ENCODE data around the gene RAB10.

DNA sequence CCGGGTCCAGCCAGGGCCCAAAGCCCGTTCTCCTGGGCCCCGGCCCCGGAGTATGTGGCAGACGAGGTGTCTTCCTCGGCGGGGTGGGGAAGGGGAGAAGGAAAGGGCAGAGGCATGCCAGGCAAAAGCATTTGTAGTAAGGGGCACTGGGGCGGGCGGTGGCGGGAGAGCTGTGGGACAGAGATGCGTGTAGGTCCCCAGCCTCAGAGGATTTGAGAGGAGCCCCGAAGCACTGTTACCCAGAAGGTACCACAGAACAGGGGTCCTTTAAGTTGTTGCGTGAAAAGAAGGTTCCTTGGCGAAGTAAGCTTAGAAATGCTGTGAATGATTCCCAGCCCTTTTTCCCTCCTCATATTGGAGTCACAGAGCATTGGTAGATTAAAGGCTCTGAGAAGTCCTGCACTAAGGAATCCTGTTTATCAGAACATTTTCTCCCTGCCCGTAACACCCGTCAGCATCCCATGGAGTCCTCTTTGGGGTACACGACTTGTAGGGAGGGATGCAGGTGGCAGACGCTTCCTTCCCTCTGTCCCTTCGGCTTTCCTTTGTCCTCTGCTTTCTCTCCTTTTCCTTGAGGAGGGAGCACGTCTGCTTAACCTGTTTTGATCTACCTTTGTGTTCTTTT lies 151.5 kb downstream of the RAB10 start:
- TF ChIP-seq, protein P1, sequence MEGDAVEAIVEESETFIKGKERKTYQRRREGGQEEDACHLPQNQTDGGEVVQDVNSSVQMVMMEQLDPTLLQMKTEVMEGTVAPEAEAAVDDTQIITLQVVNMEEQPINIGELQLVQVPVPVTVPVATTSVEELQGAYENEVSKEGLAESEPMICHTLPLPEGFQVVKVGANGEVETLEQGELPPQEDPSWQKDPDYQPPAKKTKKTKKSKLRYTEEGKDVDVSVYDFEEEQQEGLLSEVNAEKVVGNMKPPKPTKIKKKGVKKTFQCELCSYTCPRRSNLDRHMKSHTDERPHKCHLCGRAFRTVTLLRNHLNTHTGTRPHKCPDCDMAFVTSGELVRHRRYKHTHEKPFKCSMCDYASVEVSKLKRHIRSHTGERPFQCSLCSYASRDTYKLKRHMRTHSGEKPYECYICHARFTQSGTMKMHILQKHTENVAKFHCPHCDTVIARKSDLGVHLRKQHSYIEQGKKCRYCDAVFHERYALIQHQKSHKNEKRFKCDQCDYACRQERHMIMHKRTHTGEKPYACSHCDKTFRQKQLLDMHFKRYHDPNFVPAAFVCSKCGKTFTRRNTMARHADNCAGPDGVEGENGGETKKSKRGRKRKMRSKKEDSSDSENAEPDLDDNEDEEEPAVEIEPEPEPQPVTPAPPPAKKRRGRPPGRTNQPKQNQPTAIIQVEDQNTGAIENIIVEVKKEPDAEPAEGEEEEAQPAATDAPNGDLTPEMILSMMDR (IDR thresholded peaks at IDR 0.05; ENCODE audit: poor library complexity, severe bottlenecking): no peak
- TF ChIP-seq EP300 (conservative IDR thresholded peaks at IDR 0.05; ENCODE audit: poor library complexity, severe bottlenecking) (no peak), EZH2 (IDR thresholded peaks at IDR 0.05; ENCODE audit: borderline replicate concordance, insufficient read depth, low read length, poor library complexity, severe bottlenecking) (no peak), POLR2AphosphoS5 (IDR thresholded peaks at IDR 0.05) (no peak), TAF1 (IDR thresholded peaks at IDR 0.05; ENCODE audit: low read depth) (no peak), MXI1 (conservative IDR thresholded peaks at IDR 0.05; ENCODE audit: poor library complexity, severe bottlenecking) (no peak), SMC3 (conservative IDR thresholded peaks at IDR 0.05; ENCODE audit: poor library complexity) (no peak), RAD21 (conservative IDR thresholded peaks at IDR 0.05) (no peak)
- TF ChIP-seq, protein P2, sequence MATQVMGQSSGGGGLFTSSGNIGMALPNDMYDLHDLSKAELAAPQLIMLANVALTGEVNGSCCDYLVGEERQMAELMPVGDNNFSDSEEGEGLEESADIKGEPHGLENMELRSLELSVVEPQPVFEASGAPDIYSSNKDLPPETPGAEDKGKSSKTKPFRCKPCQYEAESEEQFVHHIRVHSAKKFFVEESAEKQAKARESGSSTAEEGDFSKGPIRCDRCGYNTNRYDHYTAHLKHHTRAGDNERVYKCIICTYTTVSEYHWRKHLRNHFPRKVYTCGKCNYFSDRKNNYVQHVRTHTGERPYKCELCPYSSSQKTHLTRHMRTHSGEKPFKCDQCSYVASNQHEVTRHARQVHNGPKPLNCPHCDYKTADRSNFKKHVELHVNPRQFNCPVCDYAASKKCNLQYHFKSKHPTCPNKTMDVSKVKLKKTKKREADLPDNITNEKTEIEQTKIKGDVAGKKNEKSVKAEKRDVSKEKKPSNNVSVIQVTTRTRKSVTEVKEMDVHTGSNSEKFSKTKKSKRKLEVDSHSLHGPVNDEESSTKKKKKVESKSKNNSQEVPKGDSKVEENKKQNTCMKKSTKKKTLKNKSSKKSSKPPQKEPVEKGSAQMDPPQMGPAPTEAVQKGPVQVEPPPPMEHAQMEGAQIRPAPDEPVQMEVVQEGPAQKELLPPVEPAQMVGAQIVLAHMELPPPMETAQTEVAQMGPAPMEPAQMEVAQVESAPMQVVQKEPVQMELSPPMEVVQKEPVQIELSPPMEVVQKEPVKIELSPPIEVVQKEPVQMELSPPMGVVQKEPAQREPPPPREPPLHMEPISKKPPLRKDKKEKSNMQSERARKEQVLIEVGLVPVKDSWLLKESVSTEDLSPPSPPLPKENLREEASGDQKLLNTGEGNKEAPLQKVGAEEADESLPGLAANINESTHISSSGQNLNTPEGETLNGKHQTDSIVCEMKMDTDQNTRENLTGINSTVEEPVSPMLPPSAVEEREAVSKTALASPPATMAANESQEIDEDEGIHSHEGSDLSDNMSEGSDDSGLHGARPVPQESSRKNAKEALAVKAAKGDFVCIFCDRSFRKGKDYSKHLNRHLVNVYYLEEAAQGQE (IDR thresholded peaks at IDR 0.05; ENCODE audit: borderline replicate concordance): no peak
